GM12878 (cell line): Measurements from ENCODE around the gene PCDHB11. TPM values are rescaled to one million over a fixed set of nuclear protein-coding genes. Genes with fewer than 3 reads are reported as not detected.
"Not testable (repeated sequence)": the region's sequence is repeated elsewhere in the genome, so short reads cannot be mapped to it uniquely, and the experiment has no call there.

Source experiments
- ATAC-seq: fragments of 200-7000 bp; cut with Tn5 transposase; 3 replicates; pipeline ENCODE4 v1.9.1; 2020; ENCODE audit warnings: mild to moderate bottlenecking, moderate library complexity
- BruUV-seq: library from RNA; stranded (reverse); fragments of 400-500 nt; replicated peaks from 2 replicates; lab custom pipeline; 2021; lab: Mats Ljungman, UMichigan
- CTCF ChIA-PET: fragments of 300-600 bp; sonication (Branson Sonifier 250); formaldehyde crosslinking; extraction: SDS; loops from one replicate; lab custom pipeline; 2021; ENCODE audit warnings: inconsistent platforms; lab: Yijun Ruan, JAX
- POLR2A ChIA-PET: fragments of 350-600 bp; formaldehyde crosslinking; extraction: SDS; loops from one replicate; lab custom pipeline; 2021; ENCODE audit warnings: inconsistent platforms; lab: Charles Lee
- RAD21 ChIA-PET: fragments of 300-600 bp; sonication (Branson Sonifier 250); formaldehyde crosslinking; loops from one replicate; lab custom pipeline; 2023; ENCODE audit warnings: antibody characterized with exemption; ENCODE audit not compliant: unreplicated experiment; lab: Charles Lee
- SMC1A ChIA-PET: fragments of 300-600 bp; sonication (Branson Sonifier 250); formaldehyde crosslinking; loops from one replicate; lab custom pipeline; 2023; ENCODE audit not compliant: unreplicated experiment, uncharacterized antibody; lab: Charles Lee
- DNase-seq: peaks from one replicate; pipeline ENCODE4 v3.0.0-alpha.2; 2011; ENCODE audit warnings: low read depth, low spot score
- FAIRE-seq: peaks from 3 replicates; lab custom pipeline; 2011; peaks lifted over from hg19 to GRCh38; lab: Jason Lieb, UNC
- H2AFZ ChIP-seq: 2 replicates; pipeline ENCODE4 v1.6.0; 2011; ENCODE audit warnings: low read depth, low read length, control low read depth; ENCODE audit not compliant: control insufficient read depth
- H3K27ac ChIP-seq: 2 replicates; pipeline ENCODE4 v1.5.1; 2011; ENCODE audit warnings: control low read depth; ENCODE audit not compliant: control insufficient read depth, insufficient read depth
- H3K27me3 ChIP-seq, 2 experiments: replicated peaks in 1 of 2; 2 replicates each; pipeline versions ENCODE4 v1.6.0 to v1.6.1; 2011; ENCODE audit warnings: low read length in 1 of 2; ENCODE audit not compliant: control insufficient read depth in 2 of 2, insufficient read depth in 2 of 2
- H3K36me3 ChIP-seq, 2 experiments: 2 replicates each; pipeline ENCODE4 v1.5.1; 2011; ENCODE audit warnings: low read length in 1 of 2; ENCODE audit not compliant: control insufficient read depth in 2 of 2, insufficient read depth in 2 of 2
- H3K4me1 ChIP-seq: 2 replicates; pipeline ENCODE4 v1.6.1; 2011; ENCODE audit warnings: mild to moderate bottlenecking, low read length, moderate library complexity, mixed read lengths; ENCODE audit not compliant: control insufficient read depth, insufficient read depth
- H3K4me2 ChIP-seq: 2 replicates; pipeline ENCODE4 v1.6.0; 2011; ENCODE audit warnings: control low read depth; ENCODE audit not compliant: control insufficient read depth, insufficient read depth
- H3K4me3 ChIP-seq: fragments of 200-600 bp; sonication (generic); 2 replicates; pipeline ENCODE4 v1.5.1; 2016
- H3K79me2 ChIP-seq: 2 replicates; pipeline ENCODE4 v1.6.0; 2011; ENCODE audit warnings: low read length; ENCODE audit not compliant: control insufficient read depth, insufficient read depth
- H3K9ac ChIP-seq: 2 replicates; pipeline ENCODE4 v1.8.0; 2011; ENCODE audit warnings: low read length, control low read depth, mixed read lengths; ENCODE audit not compliant: control insufficient read depth, insufficient read depth
- H3K9me3 ChIP-seq: replicated peaks from 3 replicates; pipeline ENCODE4 v1.5.1; 2011; ENCODE audit warnings: mild to moderate bottlenecking, low read length; ENCODE audit not compliant: control insufficient read depth, insufficient read depth
- H4K20me1 ChIP-seq: 2 replicates; pipeline ENCODE4 v1.6.0; 2011; ENCODE audit not compliant: control insufficient read depth, insufficient read depth
- MTA3 ChIP-seq: IDR thresholded peaks from 2 replicates; pipeline ENCODE4 v1.6.1; 2012; ENCODE audit warnings: low read length, inconsistent platforms, borderline replicate concordance
- RAD21 ChIP-seq: IDR thresholded peaks from 2 replicates; pipeline ENCODE4 v1.6.1; 2011; ENCODE audit warnings: mild to moderate bottlenecking, low read depth, low read length, moderate library complexity; ENCODE audit not compliant: insufficient read depth
- WGBS: methylation state at CpG from one replicate; pipeline ENCODE4 v1.1.6; 2016; ENCODE audit warnings: low lambda C conversion rate; ENCODE audit not compliant: insufficient replicate concordance, insufficient coverage; ENCODE audit errors: missing lambda C conversion rate; 5-methylcytosine and 5-hydroxymethylcytosine counted together
- in situ Hi-C: fragments of 300-500 bp; cut with MboI; formaldehyde crosslinking; loops from 9 replicates; pipeline ENCODE4 v1.14.3; 2018; ENCODE audit warnings: mixed read lengths
- intact Hi-C: fragments of 100-400 bp; cut with micrococcal nuclease; formaldehyde crosslinking; loops from one replicate; pipeline ENCODE4 v1.14.2; 2022; ENCODE audit not compliant: unreplicated experiment
- polyA plus RNA-seq, 11 experiments: library from polyadenylated mRNA; depleted of rRNA in 4 of 11; unstranded in 6 of 11; stranded (reverse) in 5 of 11; fragments of >200 nt; fragmentation: Nextera tagmentation in 4 of 11; fragmentation: Illumina TruSeq in 1 of 11; extraction: Ambion mirVana in 4 of 11; extraction: Trizol in 1 of 11; gene quantifications; 1 replicate in 1 of 11; 2 replicates in 10 of 11; pipeline versions ENCODE4 v1.2.1 to v1.2.3, GENCODE V29; 2011 to 2016; ENCODE audit warnings: inconsistent platforms in 2 of 11, missing spikeins in 2 of 11, low read depth in 1 of 11
- total RNA-seq, 4 experiments: library from RNA; depleted of rRNA in 3 of 4; stranded (reverse); fragments of >200 nt in 3 of 4; fragmentation: Illumina TruSeq in 1 of 4; extraction: Trizol in 1 of 4; gene quantifications; 2 replicates each; pipeline versions ENCODE4 v1.2.1 to v1.2.3, GENCODE V29; 2013 to 2021
- TF ChIP-seq, protein P1 (sequence below), 3 experiments: IDR thresholded peaks in 2 of 3; conservative IDR thresholded peaks in 1 of 3; 2 replicates each; pipeline ENCODE4 v1.5.1; 2011; ENCODE audit warnings: low read depth in 3 of 3, low read length in 3 of 3, mild to moderate bottlenecking in 3 of 3, control low read depth in 2 of 3, moderate library complexity in 2 of 3, inconsistent platforms in 1 of 3, mixed read lengths in 1 of 3; ENCODE audit not compliant: control insufficient read depth in 2 of 3, insufficient read depth in 1 of 3; ENCODE audit errors: extremely low read depth in 1 of 3

Gene PCDHB11
- total and polyA plus RNA-seq, 10 of the 15 experiments (the other 5 are each of a cell fraction or from before 2014, with no cell fraction given) = not detected

- H3K27ac ChIP-seq, H3K36me3 ChIP-seq, H2AFZ ChIP-seq, intact Hi-C loops, DNase-seq, BruUV-seq, POLR2A ChIA-PET, in situ Hi-C loops, H3K79me2 ChIP-seq, H3K4me2 ChIP-seq, H3K9ac ChIP-seq, RAD21 ChIA-PET, CTCF ChIA-PET, H3K4me3 ChIP-seq, H3K4me1 ChIP-seq, FAIRE-seq, H4K20me1 ChIP-seq, SMC1A ChIA-PET, H3K27me3 ChIP-seq, H3K9me3 ChIP-seq, ATAC-seq: not testable (repeated sequence)
- WGBS = 78% methylated on average over 20 of the region's 28 CpGs
Observed at GRCh38 chr5:141157901-141158300, 41.5 kb upstream of the PCDHB11 start.

- no peaks in the 10 kb centered on the region; the same call in 2 of the 3 replicates for H3K9me3 ChIP-seq
- H2AFZ ChIP-seq = no peak within 1 kb of the TSS
- no peak within 1 kb of the TSS for H3K4me3 ChIP-seq
- no peaks in the 10 kb centered on the region for H3K79me2 ChIP-seq
- no peak within 1 kb of the TSS for H3K4me2 ChIP-seq
- FAIRE-seq (no peak), ATAC-seq (no peak), DNase-seq (no peak)
- H4K20me1 ChIP-seq = no peaks in the 10 kb centered on the region
- H3K27me3 ChIP-seq = no peaks in the 10 kb centered on the region
- ChIA-PET RAD21 (no interaction called here), CTCF (no interaction called here), POLR2A (no interaction called here), SMC1A (no interaction called here)
- intact Hi-C loops (no loop called here), in situ Hi-C loops (no loop called here)
- H3K4me1 ChIP-seq = no peaks in the 10 kb centered on the region
- H3K9ac ChIP-seq = no peak within 1 kb of the TSS
- no TSS peak for BruUV-seq
- H3K27ac ChIP-seq = no peak within 1 kb of the TSS
- WGBS = 34% methylated on average over 20 of the region's 20 CpGs
- peak; percentile 35; the same call in 1 of the 2 replicates for TF ChIP-seq RAD21
- no peak for TF ChIP-seq MTA3
- TF ChIP-seq, protein P1, sequence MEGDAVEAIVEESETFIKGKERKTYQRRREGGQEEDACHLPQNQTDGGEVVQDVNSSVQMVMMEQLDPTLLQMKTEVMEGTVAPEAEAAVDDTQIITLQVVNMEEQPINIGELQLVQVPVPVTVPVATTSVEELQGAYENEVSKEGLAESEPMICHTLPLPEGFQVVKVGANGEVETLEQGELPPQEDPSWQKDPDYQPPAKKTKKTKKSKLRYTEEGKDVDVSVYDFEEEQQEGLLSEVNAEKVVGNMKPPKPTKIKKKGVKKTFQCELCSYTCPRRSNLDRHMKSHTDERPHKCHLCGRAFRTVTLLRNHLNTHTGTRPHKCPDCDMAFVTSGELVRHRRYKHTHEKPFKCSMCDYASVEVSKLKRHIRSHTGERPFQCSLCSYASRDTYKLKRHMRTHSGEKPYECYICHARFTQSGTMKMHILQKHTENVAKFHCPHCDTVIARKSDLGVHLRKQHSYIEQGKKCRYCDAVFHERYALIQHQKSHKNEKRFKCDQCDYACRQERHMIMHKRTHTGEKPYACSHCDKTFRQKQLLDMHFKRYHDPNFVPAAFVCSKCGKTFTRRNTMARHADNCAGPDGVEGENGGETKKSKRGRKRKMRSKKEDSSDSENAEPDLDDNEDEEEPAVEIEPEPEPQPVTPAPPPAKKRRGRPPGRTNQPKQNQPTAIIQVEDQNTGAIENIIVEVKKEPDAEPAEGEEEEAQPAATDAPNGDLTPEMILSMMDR (IDR thresholded peaks at IDR 0.05 in 2 of 3, conservative IDR thresholded peaks at IDR 0.05 in 1 of 3; ENCODE audit: control insufficient read depth in 2 of 3, extremely low read depth in 1 of 3, insufficient read depth in 1 of 3, low read depth in 3 of 3, low read length in 3 of 3) = peak in 2 of 3 experiments; percentile 7 to 31; a peak in 1 of 6 replicates
- no peaks in the 10 kb centered on the region for H3K36me3 ChIP-seq
Observed at GRCh38 chr5:141172381-141173204, 26.8 kb upstream of the PCDHB11 start, which contains the start of gene PCDHB7. Gene PCDHB7, plus strand, starts transcription at chr5:141172644. Its CDS starts 192 bp downstream, at chr5:141172836.

DNA sequence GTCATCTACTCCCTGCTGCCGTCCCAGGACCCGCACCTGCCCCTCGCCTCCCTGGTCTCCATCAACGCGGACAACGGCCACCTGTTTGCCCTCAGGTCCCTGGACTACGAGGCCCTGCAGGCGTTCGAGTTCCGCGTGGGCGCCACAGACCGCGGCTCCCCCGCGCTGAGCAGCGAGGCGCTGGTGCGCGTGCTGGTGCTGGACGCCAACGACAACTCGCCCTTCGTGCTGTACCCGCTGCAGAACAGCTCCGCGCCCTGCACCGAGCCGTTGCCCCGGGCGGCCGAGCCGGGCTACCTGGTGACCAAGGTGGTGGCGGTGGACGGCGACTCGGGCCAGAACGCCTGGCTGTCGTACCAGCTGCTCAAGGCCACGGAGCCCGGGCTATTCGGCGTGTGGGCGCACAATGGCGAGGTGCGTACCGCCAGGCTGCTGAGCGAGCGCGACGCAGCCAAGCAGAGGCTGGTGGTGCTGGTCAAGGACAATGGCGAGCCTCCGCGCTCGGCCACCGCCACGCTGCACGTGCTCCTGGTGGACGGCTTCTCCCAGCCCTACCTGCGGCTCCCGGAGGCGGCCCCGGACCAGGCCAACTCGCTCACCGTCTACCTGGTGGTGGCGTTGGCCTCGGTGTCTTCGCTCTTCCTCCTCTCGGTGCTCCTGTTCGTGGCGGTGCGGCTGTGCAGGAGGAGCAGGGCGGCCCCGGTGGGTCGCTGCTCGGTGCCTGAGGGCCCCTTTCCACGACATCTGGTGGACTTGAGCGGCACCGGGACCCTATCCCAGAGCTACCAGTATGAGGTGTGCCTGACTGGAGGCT is 24.9 kb upstream of the PCDHB11 start:
- CTCF ChIA-PET = not testable (repeated sequence)

More for the DNA sequence above, 24.9 kb upstream of the PCDHB11 start:
- POLR2A ChIA-PET, H3K4me1 ChIP-seq, H3K27ac ChIP-seq, H3K36me3 ChIP-seq, H3K9me3 ChIP-seq, ATAC-seq, H2AFZ ChIP-seq, intact Hi-C loops, FAIRE-seq, H3K9ac ChIP-seq, DNase-seq, H3K27me3 ChIP-seq, H3K79me2 ChIP-seq, BruUV-seq, H4K20me1 ChIP-seq, SMC1A ChIA-PET, H3K4me2 ChIP-seq, RAD21 ChIA-PET, H3K4me3 ChIP-seq: not testable (repeated sequence)
- WGBS = 80% methylated on average over 65 of the region's 79 CpGs
- in situ Hi-C loops = loop anchor here (5.0 kb wide), 1 partner anchor 38 kb away; the partner anchor contains the start of gene PCDHB13
